ENCODE measurements around the gene EMC1. TPM values are rescaled to one million over a fixed set of nuclear protein-coding genes. Genes with fewer than 3 reads are reported as not detected.
"Not testable (repeated sequence)": the region's sequence is repeated elsewhere in the genome, so short reads cannot be mapped to it uniquely, and the experiment has no call there.

EMC1 gene
- polyA plus RNA-seq, 2 of the 4 experiments (the other 2 are of a cell fraction) = 25.8 to 32.2 TPM

DNA sequence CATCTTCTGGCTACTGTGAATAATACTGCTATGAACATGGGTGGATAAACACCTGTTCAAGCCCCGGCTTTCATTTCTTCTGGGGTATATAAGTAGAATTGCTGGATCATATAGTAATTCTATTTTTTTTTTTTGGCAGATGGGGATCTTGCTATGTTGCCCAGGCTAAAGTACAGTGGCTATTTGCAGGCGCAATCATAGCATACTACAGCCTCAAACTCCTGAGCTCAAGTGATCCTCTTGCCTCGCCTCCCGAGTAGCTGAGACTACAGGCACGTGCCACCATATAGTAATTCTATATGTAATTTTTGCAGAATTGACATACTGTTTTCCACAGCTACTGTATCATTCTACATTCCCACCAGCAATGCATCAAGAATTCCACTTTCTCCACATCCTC, 69.1 kb downstream of the EMC1 start:
- no peak overlapping the region for H3K27ac ChIP-seq
- no peak for FAIRE-seq
- TF ChIP-seq, protein P1, sequence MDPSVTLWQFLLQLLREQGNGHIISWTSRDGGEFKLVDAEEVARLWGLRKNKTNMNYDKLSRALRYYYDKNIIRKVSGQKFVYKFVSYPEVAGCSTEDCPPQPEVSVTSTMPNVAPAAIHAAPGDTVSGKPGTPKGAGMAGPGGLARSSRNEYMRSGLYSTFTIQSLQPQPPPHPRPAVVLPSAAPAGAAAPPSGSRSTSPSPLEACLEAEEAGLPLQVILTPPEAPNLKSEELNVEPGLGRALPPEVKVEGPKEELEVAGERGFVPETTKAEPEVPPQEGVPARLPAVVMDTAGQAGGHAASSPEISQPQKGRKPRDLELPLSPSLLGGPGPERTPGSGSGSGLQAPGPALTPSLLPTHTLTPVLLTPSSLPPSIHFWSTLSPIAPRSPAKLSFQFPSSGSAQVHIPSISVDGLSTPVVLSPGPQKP (IDR thresholded peaks at IDR 0.05; ENCODE audit: low read depth, low read length) = no peak
- TF ChIP-seq SMC3 (IDR thresholded peaks at IDR 0.05) (no peak), HOXA7 (CRISPR knock-in tag; IDR thresholded peaks at IDR 0.05) (no peak), MAFK (IDR thresholded peaks at IDR 0.05; ENCODE audit: partially characterized antibody) (no peak), NPAS2 (CRISPR knock-in tag; IDR thresholded peaks at IDR 0.05; ENCODE audit: borderline replicate concordance) (no peak), EHF (CRISPR knock-in tag; IDR thresholded peaks at IDR 0.05) (no peak), BHLHE40 (IDR thresholded peaks at IDR 0.05; ENCODE audit: low read depth, low read length) (no peak), ESRRA (IDR thresholded peaks at IDR 0.05; ENCODE audit: borderline replicate concordance, low read length) (no peak), KDM1A (IDR thresholded peaks at IDR 0.05; ENCODE audit: low read depth) (no peak), FOSL2 (IDR thresholded peaks at IDR 0.05) (no peak), FOSL2 (CRISPR knock-in tag; IDR thresholded peaks at IDR 0.05) (no peak), NFE2L2 (conservative IDR thresholded peaks at IDR 0.05; ENCODE audit: low read length) (no peak), JUNB (IDR thresholded peaks at IDR 0.05) (no peak), CHD4 (IDR thresholded peaks at IDR 0.05; ENCODE audit: borderline replicate concordance) (no peak), EP300 (IDR thresholded peaks at IDR 0.05) (no peak), HOXB5 (CRISPR knock-in tag; IDR thresholded peaks at IDR 0.05) (no peak)
- TF ChIP-seq, protein P2, sequence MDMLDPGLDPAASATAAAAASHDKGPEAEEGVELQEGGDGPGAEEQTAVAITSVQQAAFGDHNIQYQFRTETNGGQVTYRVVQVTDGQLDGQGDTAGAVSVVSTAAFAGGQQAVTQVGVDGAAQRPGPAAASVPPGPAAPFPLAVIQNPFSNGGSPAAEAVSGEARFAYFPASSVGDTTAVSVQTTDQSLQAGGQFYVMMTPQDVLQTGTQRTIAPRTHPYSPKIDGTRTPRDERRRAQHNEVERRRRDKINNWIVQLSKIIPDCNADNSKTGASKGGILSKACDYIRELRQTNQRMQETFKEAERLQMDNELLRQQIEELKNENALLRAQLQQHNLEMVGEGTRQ (IDR thresholded peaks at IDR 0.05) = no peak
- H3K4me3 ChIP-seq = no peak overlapping the region
- CTCF ChIA-PET = interaction anchor here (2.6 kb wide), 1 partner anchor 18 kb away, joined by 6 read pairs; no protein-coding TSS in a partner anchor
- ATAC-seq = no peak
- POLR2A ChIA-PET = no interaction called here
- H3K4me1 ChIP-seq = no peaks in the 10 kb centered on the region
- no peak overlapping the region for H3K4me2 ChIP-seq
- WGBS (ENCODE audit: missing lambda C conversion rate) = 92% methylated on average over 5 of the region's 5 CpGs
- no peak for DNase-seq (ENCODE audit: low read depth in 1 of 2, low spot score in 1 of 2)
- H3K9me3 ChIP-seq = no peaks in the 10 kb centered on the region

GRCh38 chr1:19180265-19180657, 71.1 kb downstream of the EMC1 start:
- FAIRE-seq; H3K4me2 ChIP-seq; ATAC-seq; H3K27ac ChIP-seq; H3K9me3 ChIP-seq; DNase-seq (ENCODE audit: low read depth in 1 of 2, low spot score in 1 of 2); H3K4me3 ChIP-seq; H3K4me1 ChIP-seq; POLR2A ChIA-PET: not testable (repeated sequence)
- CTCF ChIA-PET = interaction anchor here (0.6 to 1.5 kb wide), 8 partner anchors 13 to 780 kb away, joined by 3 to 5 read pairs (median 3); no protein-coding TSS in a partner anchor
- WGBS (ENCODE audit: missing lambda C conversion rate) = 98% methylated on average over 8 of the region's 8 CpGs

GRCh38 chr1:19179597-19180264, 71.6 kb downstream of the EMC1 start:
- POLR2A ChIA-PET = no interaction called here
- ATAC-seq = peak; percentile 79 to 85
- peak in 1 of 2 experiments; percentile 44 for DNase-seq (ENCODE audit: low read depth in 1 of 2, low spot score in 1 of 2)
- CTCF ChIA-PET = interaction anchor here (0.6 to 1.8 kb wide), 11 partner anchors 13 to 780 kb away, joined by 3 to 5 read pairs (median 3); no protein-coding TSS in a partner anchor
- no peak for FAIRE-seq
- TF ChIP-seq EHMT2 (IDR thresholded peaks at IDR 0.05; ENCODE audit: low read depth) (no peak), RAD21 (conservative IDR thresholded peaks at IDR 0.05 in 1 of 2, IDR thresholded peaks at IDR 0.05 in 1 of 2) (peak in 1 of 2 experiments; percentile 12; a peak in 1 of 5 replicates), SMC3 (IDR thresholded peaks at IDR 0.05) (peak; percentile 15; the same call in 1 of the 3 replicates)
- TF ChIP-seq, protein P2 (IDR thresholded peaks at IDR 0.05) = no peak
- no peaks in the 10 kb centered on the region for H3K9me3 ChIP-seq
- H3K4me3 ChIP-seq = no peak overlapping the region
- no peaks in the 10 kb centered on the region for H3K4me1 ChIP-seq
- H3K27ac ChIP-seq = no peak overlapping the region
- no peak overlapping the region for H3K4me2 ChIP-seq
- WGBS (ENCODE audit: missing lambda C conversion rate) = 94% methylated on average over 8 of the region's 8 CpGs

Data from A549 (cell line).